GM12878 (cell line): ENCODE data around the gene MAML3. TPM values are rescaled to one million over a fixed set of nuclear protein-coding genes. Genes with fewer than 3 reads are reported as not detected.

Experiments used
- ASH2L ChIP-seq: fragments of 300-600, 200-600 bp; sonication (generic); IDR thresholded peaks from 2 replicates; pipeline ENCODE4 v1.6.1; 2017; ENCODE audit warnings: low read depth, mild to moderate bottlenecking, borderline replicate concordance
- ATF2 ChIP-seq: IDR thresholded peaks from 2 replicates; pipeline ENCODE4 v1.6.1; 2012; ENCODE audit warnings: low read length, inconsistent platforms
- BCLAF1 ChIP-seq: fragments of 450-650 bp; IDR thresholded peaks from 2 replicates; pipeline ENCODE4 v1.6.1; 2017; ENCODE audit warnings: antibody characterized with exemption, mild to moderate bottlenecking, moderate library complexity
- BHLHE40 ChIP-seq, 2 experiments: fragments of 450-650 bp in 1 of 2; IDR thresholded peaks; 2 replicates each; pipeline ENCODE4 v1.6.1; 2011 to 2017; ENCODE audit warnings: low read depth in 2 of 2, borderline replicate concordance in 1 of 2, improper control_type of control experiment in 1 of 2, low read length in 1 of 2, mild to moderate bottlenecking in 1 of 2
- CBX3 ChIP-seq: fragments of 200-600 bp; sonication (generic); IDR thresholded peaks from 2 replicates; pipeline ENCODE4 v1.6.1; 2016; ENCODE audit warnings: low read depth, borderline replicate concordance
- ETV6 ChIP-seq, 2 experiments: fragments of 450-650 bp in 1 of 2; IDR thresholded peaks in 1 of 2; conservative IDR thresholded peaks in 1 of 2; 2 replicates each; pipeline ENCODE4 v1.6.1; 2014; ENCODE audit warnings: antibody characterized with exemption in 1 of 2, borderline replicate concordance in 1 of 2, low read depth in 1 of 2, mild to moderate bottlenecking in 1 of 2, moderate library complexity in 1 of 2
- HSF1 ChIP-seq: fragments of 150-350 bp; IDR thresholded peaks from 2 replicates; pipeline ENCODE4 v1.6.1; 2014; ENCODE audit warnings: mild to moderate bottlenecking, low read depth, low read length
- IRF4 ChIP-seq: IDR thresholded peaks from 2 replicates; pipeline ENCODE4 v1.6.1; 2011; ENCODE audit warnings: low read depth, low read length
- KLF5 ChIP-seq: fragments of 450-650 bp; IDR thresholded peaks from 2 replicates; pipeline ENCODE4 v1.6.1; 2014; ENCODE audit warnings: mild to moderate bottlenecking; ENCODE audit not compliant: partially characterized antibody
- MTA2 ChIP-seq: fragments of 450-650 bp; IDR thresholded peaks from 2 replicates; pipeline ENCODE4 v1.6.1; 2016; ENCODE audit warnings: low read depth, mild to moderate bottlenecking, moderate library complexity
- POLR2AphosphoS5 ChIP-seq: IDR thresholded peaks from 2 replicates; pipeline ENCODE4 v1.6.1; 2011; ENCODE audit warnings: mild to moderate bottlenecking, low read length, inconsistent platforms
- RAD21 ChIP-seq: IDR thresholded peaks from 2 replicates; pipeline ENCODE4 v1.6.1; 2011; ENCODE audit warnings: mild to moderate bottlenecking, low read depth, low read length, moderate library complexity; ENCODE audit not compliant: insufficient read depth
- REST ChIP-seq: IDR thresholded peaks from 2 replicates; pipeline ENCODE4 v1.6.1; 2012; ENCODE audit warnings: mild to moderate bottlenecking, low read depth, low read length
- RFX5 ChIP-seq: IDR thresholded peaks from 2 replicates; pipeline ENCODE4 v1.6.1; 2011; ENCODE audit warnings: low read depth, low read length, improper control_type of control experiment
- TARDBP ChIP-seq: IDR thresholded peaks from 2 replicates; pipeline ENCODE4 v1.6.1; 2016; ENCODE audit warnings: borderline replicate concordance
- TBL1XR1 ChIP-seq: IDR thresholded peaks from 2 replicates; pipeline ENCODE4 v1.6.1; 2012; ENCODE audit warnings: low read depth, low read length, improper control_type of control experiment
- TCF12 ChIP-seq: IDR thresholded peaks from 2 replicates; pipeline ENCODE4 v1.6.1; 2011; ENCODE audit warnings: low read depth, mild to moderate bottlenecking, low read length
- polyA plus RNA-seq, 11 experiments: library from polyadenylated mRNA; depleted of rRNA in 4 of 11; unstranded in 6 of 11; stranded (reverse) in 5 of 11; fragments of >200 nt; fragmentation: Nextera tagmentation in 4 of 11; fragmentation: Illumina TruSeq in 1 of 11; extraction: Ambion mirVana in 4 of 11; extraction: Trizol in 1 of 11; gene quantifications; 1 replicate in 1 of 11; 2 replicates in 10 of 11; pipeline versions ENCODE4 v1.2.1 to v1.2.3, GENCODE V29; 2011 to 2016; ENCODE audit warnings: inconsistent platforms in 2 of 11, missing spikeins in 2 of 11, low read depth in 1 of 11
- total RNA-seq, 4 experiments: library from RNA; depleted of rRNA in 3 of 4; stranded (reverse); fragments of >200 nt in 3 of 4; fragmentation: Illumina TruSeq in 1 of 4; extraction: Trizol in 1 of 4; gene quantifications; 2 replicates each; pipeline versions ENCODE4 v1.2.1 to v1.2.3, GENCODE V29; 2013 to 2021

MAML3 gene
- total and polyA plus RNA-seq, 10 of the 15 experiments (the other 5 are each of a cell fraction or from before 2014, with no cell fraction given) = under 0.01 to 0.53 (median 0.06) TPM; not detected in 2

- TF ChIP-seq REST (no peak), RFX5 (no peak), BCLAF1 (no peak), CBX3 (no peak), BHLHE40 (IDR thresholded peaks at IDR 0.05; ENCODE audit: borderline replicate concordance in 1 of 2, low read depth in 2 of 2, low read length in 1 of 2) (peak in 1 of 2 experiments; percentile 56; a peak in 2 of 4 replicates), KLF5 (no peak), POLR2AphosphoS5 (no peak), ATF2 (peak; percentile 80), TARDBP (no peak), ASH2L (no peak), RAD21 (0 out of 2 replicates have a peak, but pooled peaks have one; percentile 19), TBL1XR1 (peak; percentile 50; the same call in 1 of the 2 replicates), TCF12 (peak; percentile 76; the same call in 1 of the 2 replicates), HSF1 (no peak), IRF4 (no peak), ETV6 (conservative IDR thresholded peaks at IDR 0.05 in 1 of 2, IDR thresholded peaks at IDR 0.05 in 1 of 2; ENCODE audit: borderline replicate concordance in 1 of 2, low read depth in 1 of 2) (no peak), MTA2 (peak; percentile 63)
Measured at GRCh38 chr4:139950568-139950967, 203.4 kb downstream of the MAML3 start (continued).
